A204.1 (cell line): ENCODE results near the gene CLSTN2.
"Not testable (repeated sequence)": the region's sequence is repeated elsewhere in the genome, so short reads cannot be mapped to it uniquely, and the experiment has no call there.

Experiments used
- FAIRE-seq: peaks from 2 replicates; lab custom pipeline; 2012; peaks lifted over from hg19 to GRCh38; lab: Jason Lieb, UNC

The CLSTN2 gene

GRCh38 chr3:140388202-140388922 is 453.4 kb downstream of the CLSTN2 start:
- no peak for FAIRE-seq

- no peak for FAIRE-seq
Observed at GRCh38 chr3:140391061-140391460, 456.1 kb downstream of the CLSTN2 start.

GRCh38 chr3:140394488-140395133 is 459.6 kb downstream of the CLSTN2 start:
- no peak for FAIRE-seq

- no peak for FAIRE-seq
Observed at GRCh38 chr3:140395134-140396075, 460.4 kb downstream of the CLSTN2 start.

- no peak for FAIRE-seq
Observed at GRCh38 chr3:140396110-140396509, 461.1 kb downstream of the CLSTN2 start.

GRCh38 chr3:140397847-140398246 is 462.9 kb downstream of the CLSTN2 start:
- no peak for FAIRE-seq

GRCh38 chr3:140398387-140398786 is 463.4 kb downstream of the CLSTN2 start:
- FAIRE-seq, result no peak

GRCh38 chr3:140399871-140400270 is 464.9 kb downstream of the CLSTN2 start:
- no peak for FAIRE-seq

- no peak for FAIRE-seq
Observed at GRCh38 chr3:140403079-140403478, 468.1 kb downstream of the CLSTN2 start.

- FAIRE-seq, result no peak
Observed at GRCh38 chr3:140403608-140404007, 468.6 kb downstream of the CLSTN2 start.

GRCh38 chr3:140406655-140407054 is 471.7 kb downstream of the CLSTN2 start:
- FAIRE-seq, result no peak

GRCh38 chr3:140408252-140408651 is 473.3 kb downstream of the CLSTN2 start:
- no peak for FAIRE-seq

- FAIRE-seq, result no peak
Observed at GRCh38 chr3:140416666-140417065, 481.7 kb downstream of the CLSTN2 start.

- no peak for FAIRE-seq
Observed at GRCh38 chr3:140420621-140421357, 485.8 kb downstream of the CLSTN2 start.

GRCh38 chr3:140421884-140422283 is 486.9 kb downstream of the CLSTN2 start:
- no peak for FAIRE-seq

GRCh38 chr3:140423146-140423545 is 488.2 kb downstream of the CLSTN2 start:
- no peak for FAIRE-seq

- not testable (repeated sequence) for FAIRE-seq
Observed at GRCh38 chr3:140423574-140423973, 488.6 kb downstream of the CLSTN2 start.

GRCh38 chr3:140424211-140424610 is 489.2 kb downstream of the CLSTN2 start:
- no peak for FAIRE-seq

- no peak for FAIRE-seq
Observed at GRCh38 chr3:140424726-140425125, 489.7 kb downstream of the CLSTN2 start.

GRCh38 chr3:140427786-140428185 is 492.8 kb downstream of the CLSTN2 start:
- no peak for FAIRE-seq

GRCh38 chr3:140428380-140428779 is 493.4 kb downstream of the CLSTN2 start:
- no peak for FAIRE-seq

GRCh38 chr3:140429791-140430190 is 494.8 kb downstream of the CLSTN2 start:
- no peak for FAIRE-seq
